NCI-H1417 treated with DMSO at 0.1 percent for 48 hours (cell line): ENCODE results near the gene WNT7A.

Source experiments
- DNase-seq: peaks from one replicate; lab custom pipeline; 2025; lab: John Stamatoyannopoulos, UW

The WNT7A gene

DNA sequence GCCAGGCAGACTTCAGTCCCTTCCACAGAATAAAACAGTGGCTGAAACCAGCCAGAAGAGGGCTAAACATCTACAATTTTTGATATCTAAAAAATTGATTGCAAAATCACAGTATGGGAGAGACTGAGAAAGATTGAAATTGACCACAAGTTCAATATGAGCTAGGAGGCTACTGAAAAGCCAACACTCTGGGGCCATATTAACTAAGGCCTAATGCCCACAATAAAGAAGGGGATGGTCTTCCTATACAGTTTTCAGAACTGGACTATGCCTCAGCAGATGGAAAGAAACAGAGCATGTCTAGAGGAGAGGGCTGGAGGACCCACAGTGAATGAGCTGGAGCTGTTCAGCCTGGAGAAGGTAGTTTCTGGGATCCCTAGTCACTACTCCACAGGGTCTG is 53.2 kb downstream of the WNT7A start:
- no peak for DNase-seq

- DNase-seq, result no peak
Observed at GRCh38 chr3:13825821-13826220, 54.0 kb downstream of the WNT7A start.

DNA sequence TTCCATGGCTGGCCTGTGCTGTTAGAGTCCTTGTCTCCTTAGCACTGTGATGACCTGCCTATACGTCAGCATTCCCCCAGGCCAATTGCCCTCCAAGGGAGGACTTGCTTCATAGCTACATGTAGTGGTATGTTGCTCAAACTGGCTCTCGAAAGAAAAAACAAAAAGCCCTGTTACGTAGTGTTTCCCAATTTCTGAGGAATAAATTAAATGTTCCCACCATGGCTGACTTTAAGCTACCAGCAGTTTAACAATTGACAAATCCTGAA is 54.6 kb downstream of the WNT7A start:
- no peak for DNase-seq

DNA sequence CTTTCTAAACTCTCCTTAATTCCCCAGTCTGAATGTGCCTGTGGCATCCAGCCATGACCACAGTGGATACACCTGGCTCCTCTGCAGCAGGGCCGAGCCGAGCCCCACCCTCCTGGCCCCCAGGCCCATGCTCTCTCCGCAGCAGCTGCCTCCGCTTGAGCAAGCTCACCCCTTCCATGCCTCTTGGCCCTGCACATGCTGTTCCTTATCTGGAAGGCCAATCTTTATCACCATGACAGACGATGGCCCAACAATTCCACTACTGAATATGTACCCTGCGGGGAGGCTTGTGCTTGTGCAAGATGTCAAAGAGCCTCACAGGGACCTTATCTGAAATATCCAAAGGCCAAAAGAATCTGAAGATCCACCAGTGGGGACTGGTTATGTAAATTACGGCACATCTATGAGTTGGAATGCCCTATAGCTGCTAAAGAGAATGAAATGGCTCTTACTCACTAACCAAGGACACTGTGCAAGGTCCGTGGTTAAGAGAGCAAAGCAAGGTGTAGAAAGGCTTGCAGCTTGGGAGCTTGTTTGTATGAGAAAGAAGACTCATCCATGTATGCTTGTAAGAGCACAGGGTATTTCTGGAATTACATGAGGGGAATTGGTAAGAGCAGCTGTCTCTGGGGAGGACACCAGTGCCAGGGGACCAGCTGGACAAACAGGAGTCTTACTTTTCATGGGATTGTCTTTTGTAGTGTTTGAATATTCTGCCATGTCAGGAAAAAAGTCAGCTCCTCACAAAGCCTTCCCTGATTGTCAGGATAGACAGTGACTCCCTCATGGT is 55.2 kb downstream of the WNT7A start:
- no peak for DNase-seq

DNA sequence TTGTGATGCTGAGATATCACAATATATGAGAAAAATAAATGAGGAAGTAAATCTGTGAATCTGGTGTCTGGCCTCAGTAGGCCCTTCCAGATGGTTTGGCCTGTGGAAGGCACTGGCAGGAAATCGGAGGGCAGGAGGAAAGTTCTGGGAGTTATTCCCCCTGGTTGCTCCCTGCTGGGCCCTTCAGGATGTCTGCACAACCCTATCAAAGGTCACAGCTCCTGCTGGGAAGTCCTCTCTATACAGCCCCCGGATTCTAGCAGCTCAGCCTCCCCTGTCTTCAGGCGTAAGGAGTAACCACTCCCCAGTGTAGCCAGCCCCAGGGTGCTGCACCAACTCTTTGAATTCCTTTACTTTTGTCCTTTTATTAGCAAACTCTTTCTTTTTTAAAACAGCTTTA is 56.2 kb downstream of the WNT7A start:
- DNase-seq, result no peak

DNA sequence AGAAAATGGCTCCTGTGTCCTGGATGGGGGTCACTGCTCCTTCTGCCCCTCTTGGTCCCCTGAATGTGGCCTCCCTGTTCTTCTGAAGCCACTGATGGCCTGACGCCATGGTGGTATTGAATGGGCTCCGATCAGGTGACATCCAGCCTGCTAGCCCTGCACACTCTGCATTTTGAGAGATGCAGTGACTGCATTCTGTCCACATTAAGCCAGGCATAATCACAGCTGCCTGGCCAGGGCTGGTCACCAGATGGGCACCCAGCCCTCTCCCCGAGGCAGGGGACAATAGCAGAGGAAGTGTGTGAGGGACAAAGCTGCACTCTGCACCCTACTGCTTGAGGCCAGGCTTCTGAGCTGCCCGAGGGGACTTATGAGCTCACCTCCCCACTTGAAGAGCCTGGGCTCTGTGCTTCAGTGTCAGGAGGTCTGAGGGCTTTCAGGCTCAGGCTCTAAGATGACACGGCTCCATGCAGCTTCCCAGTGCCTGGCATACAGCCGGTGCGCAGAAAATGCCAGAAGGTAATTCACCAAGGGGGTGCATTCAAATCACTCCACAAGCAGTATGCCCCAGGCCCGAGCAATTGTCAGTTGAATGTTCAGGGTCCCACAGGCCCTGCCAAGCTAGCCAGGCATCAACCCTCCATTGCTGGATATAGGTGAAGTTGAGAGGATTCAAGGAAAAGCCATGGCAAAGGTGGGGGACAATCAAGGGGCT is 56.8 kb downstream of the WNT7A start:
- no peak for DNase-seq

DNA sequence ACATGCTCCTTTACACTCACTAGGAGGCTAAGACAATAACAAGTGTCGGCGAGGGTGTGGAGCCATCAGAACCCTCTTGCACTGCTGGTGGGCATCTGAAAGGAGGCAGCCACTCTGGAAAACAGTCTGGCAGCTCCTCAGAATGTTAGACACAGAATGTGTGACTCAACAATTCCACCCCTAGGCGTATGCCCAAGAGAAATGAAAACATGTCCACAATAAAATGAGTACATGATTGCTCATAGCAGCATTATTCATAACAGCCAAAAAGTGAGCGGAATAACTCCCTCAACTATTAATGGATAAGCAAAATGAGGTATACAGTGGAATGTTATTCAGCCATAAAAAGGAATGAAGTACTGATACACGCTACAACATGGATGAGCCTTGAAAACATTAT is 57.8 kb downstream of the WNT7A start:
- DNase-seq, result no peak

GRCh38 chr3:13821126-13821525 is 58.7 kb downstream of the WNT7A start:
- no peak for DNase-seq

DNA sequence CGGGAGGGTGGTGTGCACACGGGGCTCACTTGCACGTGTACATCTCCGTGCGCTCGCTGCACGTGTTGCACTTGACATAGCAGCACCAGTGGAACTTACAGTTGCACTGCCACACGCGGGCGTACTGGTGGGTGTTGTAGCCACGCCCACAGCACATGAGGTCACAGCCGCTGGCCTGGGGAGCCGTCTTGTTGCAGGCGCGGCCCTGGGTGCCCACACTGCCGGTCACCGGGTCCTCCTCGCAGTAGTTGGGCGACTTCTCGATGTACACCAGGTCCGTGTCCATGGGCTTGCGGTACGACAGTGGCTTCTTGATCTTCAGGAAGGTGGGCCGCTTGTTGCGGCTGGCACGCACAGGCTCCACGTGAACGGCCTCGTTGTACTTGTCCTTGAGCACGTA is 61.0 kb downstream of the WNT7A start:
- DNase-seq, result no peak

GRCh38 chr3:13815088-13815683 is 64.7 kb downstream of the WNT7A start:
- DNase-seq, result no peak

GRCh38 chr3:13812034-13812471 is 67.8 kb downstream of the WNT7A start:
- DNase-seq, result no peak

GRCh38 chr3:13811614-13812013 is 68.3 kb downstream of the WNT7A start:
- DNase-seq, result no peak

- DNase-seq, result no peak
Observed at GRCh38 chr3:13808550-13808949, 71.3 kb downstream of the WNT7A start.

DNA sequence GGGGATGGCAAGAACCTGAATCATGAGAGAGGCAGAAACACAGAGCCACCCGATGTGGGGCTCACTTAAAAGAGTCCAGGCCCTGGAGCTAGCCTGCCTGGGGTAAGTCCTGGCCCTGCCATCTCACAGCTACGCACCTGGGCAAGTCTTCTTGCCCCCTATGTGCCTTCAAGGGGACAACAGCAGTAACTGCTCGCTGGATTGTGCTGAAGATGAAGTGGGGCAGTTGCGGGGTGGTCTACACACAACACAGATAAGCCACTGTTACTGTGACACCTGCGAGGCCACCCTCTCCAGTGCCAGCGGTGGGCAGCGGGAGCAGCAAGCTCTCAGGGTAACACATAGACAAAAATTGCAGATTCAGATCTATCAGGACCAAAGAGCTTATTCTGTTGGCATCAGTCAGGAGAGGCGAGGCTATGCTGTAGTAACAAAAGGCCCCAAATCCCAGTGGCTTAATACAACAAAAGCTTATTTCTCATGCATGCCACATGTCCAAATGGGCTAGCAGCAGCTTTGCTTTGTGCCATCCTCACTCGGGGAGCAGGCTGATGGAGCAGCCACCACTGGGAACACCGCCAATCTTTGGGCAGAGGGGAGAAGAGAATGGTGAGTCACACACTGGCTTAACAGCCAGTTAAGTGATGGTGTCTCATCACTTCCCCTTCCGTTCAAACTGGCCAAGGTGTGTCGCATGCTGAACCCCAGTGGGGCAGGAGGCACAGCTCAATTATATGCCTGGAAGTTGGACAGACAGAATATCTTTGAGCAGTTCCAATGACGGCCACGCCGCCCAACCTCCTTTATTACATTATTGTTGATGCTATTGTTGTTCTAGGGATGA is 78.3 kb downstream of the WNT7A start:
- no peak for DNase-seq

- no peak for DNase-seq
Observed at GRCh38 chr3:13800064-13800463, 79.8 kb downstream of the WNT7A start.

DNA sequence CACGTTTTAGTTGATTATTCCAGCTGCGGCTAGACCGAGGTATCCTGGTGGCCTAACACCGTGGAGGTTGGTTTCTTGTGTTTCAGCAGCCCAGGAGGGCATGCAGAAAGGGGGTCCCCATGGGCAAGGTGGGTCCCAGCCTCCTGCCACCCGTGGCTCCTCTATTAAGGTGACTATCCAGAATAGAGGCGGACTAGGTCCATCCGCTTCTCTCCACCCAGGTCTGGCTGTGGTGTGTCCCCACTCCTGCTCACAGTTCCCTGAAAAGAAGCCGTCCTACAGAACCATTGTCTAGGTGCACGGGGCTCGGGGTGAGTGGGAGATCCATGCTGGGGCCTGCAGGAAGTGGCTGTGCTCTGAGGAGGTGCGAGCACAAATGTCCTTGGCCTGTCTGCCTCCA is 81.5 kb downstream of the WNT7A start:
- no peak for DNase-seq

DNA sequence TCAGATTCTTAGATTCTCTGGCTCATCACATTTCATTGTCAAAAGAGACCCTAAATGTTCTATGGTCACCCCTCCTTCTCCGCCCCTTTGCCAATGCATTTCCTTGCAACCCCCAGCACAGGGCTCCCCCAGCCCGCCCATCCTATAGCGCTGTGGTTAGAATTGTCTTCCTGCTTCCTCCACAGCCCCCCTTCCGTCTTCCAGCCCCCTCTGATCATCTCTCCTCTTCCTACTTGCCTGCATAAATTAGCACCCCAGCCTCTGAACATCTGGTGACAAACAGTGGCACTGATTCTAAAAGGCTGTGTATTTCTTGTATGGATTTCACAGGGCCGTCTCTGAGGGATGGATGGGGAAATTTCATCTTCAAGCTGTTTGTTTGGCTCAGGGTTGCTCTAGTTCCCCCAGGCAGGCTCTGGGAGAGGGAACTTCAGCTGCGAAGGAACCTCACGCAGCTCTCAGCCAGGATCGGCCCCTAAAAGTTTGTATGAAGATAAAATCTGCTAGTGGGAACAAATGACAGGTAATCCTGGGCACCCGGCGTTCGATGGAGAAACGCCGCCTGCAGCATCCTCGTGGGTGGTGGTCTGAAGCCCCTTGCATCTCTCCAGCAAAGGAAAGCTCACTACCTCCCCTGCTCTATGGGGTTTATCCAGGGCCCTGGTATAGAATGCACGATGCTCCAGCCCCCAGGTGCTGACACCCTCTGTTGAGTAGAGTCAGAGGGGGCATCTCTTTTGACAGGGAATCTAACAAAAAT is 83.0 kb downstream of the WNT7A start:
- no peak for DNase-seq

DNA sequence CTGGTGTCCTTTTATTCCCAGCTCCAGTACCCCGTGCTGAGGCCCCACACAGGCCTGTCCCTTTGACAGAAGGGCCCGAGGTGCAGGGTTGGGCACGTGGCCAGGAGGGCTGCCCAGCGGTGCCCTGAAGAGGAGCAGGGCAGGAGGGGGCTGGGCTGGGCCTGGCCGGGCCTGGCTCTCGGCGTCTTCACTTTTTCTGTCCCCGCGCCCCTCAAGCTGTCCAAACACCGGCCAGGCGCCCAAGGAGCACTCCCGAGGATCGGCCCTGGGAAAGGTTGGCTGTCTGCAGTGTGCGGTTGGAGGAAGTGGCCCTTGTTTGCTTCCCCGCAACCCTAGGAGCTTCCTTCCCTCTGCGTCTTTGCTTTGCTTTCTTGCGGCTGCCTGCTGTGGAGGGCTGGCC is 84.1 kb downstream of the WNT7A start:
- no peak for DNase-seq

GRCh38 chr3:13794322-13794721 is 85.5 kb downstream of the WNT7A start:
- DNase-seq, result no peak

GRCh38 chr3:13793451-13793850 is 86.4 kb downstream of the WNT7A start:
- no peak for DNase-seq

DNA sequence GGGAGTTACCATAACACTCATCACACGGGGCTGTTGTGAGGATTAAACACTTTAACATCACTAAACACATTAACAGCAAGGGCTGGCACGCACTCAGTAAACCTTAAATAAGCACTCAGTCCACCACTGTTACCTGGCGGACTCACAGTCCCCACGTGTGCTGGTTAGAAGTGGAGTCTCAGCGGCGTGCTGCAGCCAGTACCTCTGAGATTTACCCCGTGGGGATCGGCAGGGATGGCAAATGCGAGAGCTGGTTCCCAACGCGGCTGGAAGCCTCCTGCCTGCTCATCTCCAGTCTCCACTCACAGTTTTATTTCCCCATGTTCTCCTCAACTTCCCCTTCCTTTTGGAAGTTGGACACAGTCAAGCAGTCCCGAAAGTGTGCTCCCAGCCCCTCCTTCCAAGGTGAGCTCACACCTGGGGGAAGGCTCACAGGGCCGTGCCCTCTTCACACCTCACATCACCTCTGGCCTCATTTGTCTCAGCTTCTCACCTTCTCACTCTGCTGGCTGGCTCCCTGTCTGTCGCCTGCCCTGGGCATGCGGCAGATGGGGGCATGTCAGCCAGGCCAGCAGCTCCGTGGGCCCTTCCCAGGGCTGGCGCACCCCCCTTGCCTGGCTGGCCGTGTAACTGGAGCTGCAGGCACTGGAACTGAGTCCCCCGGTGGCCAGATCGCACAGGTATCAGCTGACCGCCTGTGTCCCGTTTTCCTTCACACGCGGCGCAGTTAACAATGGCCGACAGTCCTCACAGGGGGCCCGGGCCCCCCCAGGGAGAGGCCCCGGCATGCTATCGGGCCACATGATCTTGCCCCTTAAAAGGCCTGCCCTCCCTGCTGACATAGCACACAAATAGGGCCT is 87.1 kb downstream of the WNT7A start:
- DNase-seq, result no peak
